ENCODE measurements around the gene CCDC63. TPM values are rescaled to one million over a fixed set of nuclear protein-coding genes. Genes with fewer than 3 reads are reported as not detected.
"Not testable (repeated sequence)": the region's sequence is repeated elsewhere in the genome, so short reads cannot be mapped to it uniquely, and the experiment has no call there.

Gene CCDC63
- total RNA-seq, 3 donors from 2014 or later, result not detected

DNA sequence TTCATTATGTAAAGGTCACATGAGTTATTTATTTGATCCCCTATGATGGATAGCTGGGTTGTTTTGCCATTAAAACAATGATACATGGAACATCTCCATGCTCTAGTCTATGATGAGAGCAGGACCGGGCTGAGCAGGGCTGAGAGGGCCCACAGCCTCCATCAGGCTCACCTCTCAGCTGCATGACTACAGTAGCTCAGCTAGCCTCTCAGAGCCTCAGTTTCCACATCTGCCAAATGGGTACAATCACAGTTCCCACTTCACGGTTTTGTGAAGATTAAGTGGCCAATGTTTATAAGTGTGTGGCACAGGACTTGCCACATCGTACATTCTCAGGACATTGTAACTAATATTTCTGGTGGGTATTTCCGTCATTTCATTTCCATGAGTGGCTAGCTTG lies 93.5 kb downstream of the CCDC63 start:
- Histone ChIP-seq H3K4me1 (no peaks in the 10 kb centered on the region), H3K4me3 (no peak overlapping the region), H3K27me3 (peaks cover 0 to 10% of the 10 kb centered on the region in 2 donors), H3K36me3 (no peaks in the 10 kb centered on the region), H3K9me3 (peaks cover 0 to 7% of the 10 kb centered on the region in 2 donors), H3K27ac (no peak overlapping the region)
- TF ChIP-seq CTCF (IDR thresholded peaks at IDR 0.05), result no peak
- TF ChIP-seq POLR2A (IDR thresholded peaks at IDR 0.05), result no peak
- TF ChIP-seq POLR2AphosphoS5 (IDR thresholded peaks at IDR 0.05), result no peak
- DNase-seq (ENCODE audit: low spot score in 2 of 2), result no peak
- intact Hi-C loops (cut with DNase I; ENCODE audit: low total_unique reads), result no loop called here

- intact Hi-C loops (cut with DNase I; ENCODE audit: low total_unique reads), result no loop called here
- TF ChIP-seq POLR2A (IDR thresholded peaks at IDR 0.05) (no peak), POLR2AphosphoS5 (IDR thresholded peaks at IDR 0.05) (no peak), CTCF (IDR thresholded peaks at IDR 0.05) (no peak)
- DNase-seq (ENCODE audit: low spot score in 2 of 2), result no peak
- H3K9me3 ChIP-seq, result peaks cover 0 to 14% of the 10 kb centered on the region in 2 donors
- no peaks in the 10 kb centered on the region for H3K36me3 ChIP-seq
- H3K27me3 ChIP-seq, result peaks cover 0 to 6% of the 10 kb centered on the region in 2 donors
- no peaks in the 10 kb centered on the region for H3K4me1 ChIP-seq
- H3K27ac ChIP-seq, result no peak overlapping the region
- no peak overlapping the region for H3K4me3 ChIP-seq
Measured at GRCh38 chr12:110940933-110941332, 94.1 kb downstream of the CCDC63 start.

DNA sequence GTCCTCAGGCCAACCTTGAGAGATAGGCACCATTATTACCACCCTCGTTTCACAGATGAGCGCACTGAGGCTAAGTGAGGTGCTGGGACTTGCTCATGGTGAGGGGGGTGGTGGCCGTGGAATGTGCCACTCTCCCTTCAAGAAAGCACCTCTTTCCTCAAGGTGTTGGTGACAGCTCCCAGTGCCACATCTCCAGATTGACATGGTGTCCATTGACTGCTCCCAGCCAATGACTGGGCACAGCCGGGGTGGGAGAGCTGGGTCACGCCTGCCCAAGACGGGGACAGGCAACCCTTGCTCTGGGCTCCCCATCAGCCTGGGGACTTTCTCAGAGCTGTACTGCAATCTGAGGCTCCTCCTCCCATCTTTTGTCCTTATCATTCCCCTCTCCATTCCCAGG lies 94.6 kb downstream of the CCDC63 start:
- H3K27me3 ChIP-seq, result peaks cover 0 to 6% of the 10 kb centered on the region in 2 donors
- H3K4me1 ChIP-seq, result no peaks in the 10 kb centered on the region
- H3K9me3 ChIP-seq, result peaks cover 2 to 18% of the 10 kb centered on the region in 2 donors
- H3K36me3 ChIP-seq, result no peaks in the 10 kb centered on the region
- no peak for DNase-seq (ENCODE audit: low spot score in 2 of 2)
- intact Hi-C loops (cut with DNase I; ENCODE audit: low total_unique reads), result no loop called here
- no peak overlapping the region for H3K27ac ChIP-seq
- H3K4me3 ChIP-seq, result no peak overlapping the region
- no peak for TF ChIP-seq CTCF (IDR thresholded peaks at IDR 0.05)
- no peak for TF ChIP-seq POLR2A (IDR thresholded peaks at IDR 0.05)
- no peak for TF ChIP-seq POLR2AphosphoS5 (IDR thresholded peaks at IDR 0.05)

- no peaks in the 10 kb centered on the region for H3K36me3 ChIP-seq
- no peak overlapping the region for H3K27ac ChIP-seq
- H3K27me3 ChIP-seq, result peaks cover 0 to 6% of the 10 kb centered on the region in 2 donors
- H3K4me3 ChIP-seq, result no peak overlapping the region
- DNase-seq (ENCODE audit: low spot score in 2 of 2), result no peak
- TF ChIP-seq POLR2A (IDR thresholded peaks at IDR 0.05), result no peak
- no peak for TF ChIP-seq CTCF (IDR thresholded peaks at IDR 0.05)
- no peak for TF ChIP-seq POLR2AphosphoS5 (IDR thresholded peaks at IDR 0.05)
- H3K4me1 ChIP-seq, result no peaks in the 10 kb centered on the region
- H3K9me3 ChIP-seq, result peaks cover 14 to 30% of the 10 kb centered on the region in 2 donors
- intact Hi-C loops (cut with DNase I; ENCODE audit: low total_unique reads), result no loop called here
Measured at GRCh38 chr12:110943373-110943772, 96.6 kb downstream of the CCDC63 start.

DNA sequence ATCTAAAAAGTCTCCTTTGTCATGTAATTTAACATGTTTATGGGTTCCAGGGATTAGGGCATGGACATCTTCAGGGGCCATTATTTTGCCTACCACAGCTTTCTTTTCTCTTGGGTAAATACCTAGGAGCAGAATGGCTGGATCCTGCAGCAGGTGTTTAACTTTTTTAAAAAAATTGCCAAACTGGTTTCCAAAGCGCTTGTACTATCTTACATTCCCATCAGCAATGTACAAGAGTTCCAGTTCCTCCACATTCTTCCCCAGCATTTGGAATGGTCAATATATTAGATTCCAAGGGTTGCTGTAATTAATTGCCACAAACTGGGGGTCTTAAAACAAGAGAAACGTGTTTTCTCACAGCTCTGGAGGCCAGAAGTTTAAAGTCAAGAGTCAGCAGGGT lies 101.3 kb downstream of the CCDC63 start:
- H3K9me3 ChIP-seq, result peaks cover 16 to 30% of the 10 kb centered on the region in 2 donors
- DNase-seq (ENCODE audit: low spot score in 2 of 2), result no peak
- no peak overlapping the region for H3K27ac ChIP-seq
- no peak for TF ChIP-seq POLR2A (IDR thresholded peaks at IDR 0.05)
- TF ChIP-seq POLR2AphosphoS5 (IDR thresholded peaks at IDR 0.05), result no peak
- no peak for TF ChIP-seq CTCF (IDR thresholded peaks at IDR 0.05)
- no peak overlapping the region for H3K4me3 ChIP-seq
- H3K4me1 ChIP-seq, result no peaks in the 10 kb centered on the region
- H3K27me3 ChIP-seq, result no peaks in the 10 kb centered on the region
- intact Hi-C loops (cut with DNase I; ENCODE audit: low total_unique reads), result no loop called here
- no peaks in the 10 kb centered on the region for H3K36me3 ChIP-seq

- H3K4me3 ChIP-seq; H3K36me3 ChIP-seq; H3K4me1 ChIP-seq; H3K27ac ChIP-seq; DNase-seq (ENCODE audit: low spot score in 2 of 2); intact Hi-C loops (cut with DNase I; ENCODE audit: low total_unique reads); H3K27me3 ChIP-seq: not testable (repeated sequence)
- H3K9me3 ChIP-seq, result peaks cover 16 to 25% of the 10 kb centered on the region in 2 donors
Measured at GRCh38 chr12:110950466-110950865, 103.7 kb downstream of the CCDC63 start.

DNA sequence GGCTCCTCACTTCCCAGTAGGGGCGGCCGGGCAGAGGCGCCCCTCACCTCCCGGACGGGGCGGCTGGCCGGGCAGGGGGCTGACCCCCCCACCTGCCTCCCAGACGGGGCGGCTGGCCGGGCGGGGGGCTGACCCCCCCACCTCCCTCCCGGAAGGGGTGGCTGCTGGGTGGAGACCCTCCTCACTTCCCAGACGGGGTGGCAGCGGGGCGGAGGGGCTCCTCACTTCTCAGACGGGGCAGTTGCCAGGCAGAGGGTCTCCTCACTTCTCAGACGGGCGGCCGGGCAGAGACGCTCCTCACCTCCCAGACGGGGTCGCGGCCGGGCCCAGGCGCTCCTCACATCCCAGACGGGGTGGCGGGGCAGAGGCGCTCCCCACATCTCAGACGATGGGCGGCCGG lies 104.1 kb downstream of the CCDC63 start:
- DNase-seq (ENCODE audit: low spot score in 2 of 2); H3K27ac ChIP-seq; H3K4me3 ChIP-seq; H3K27me3 ChIP-seq; H3K36me3 ChIP-seq; intact Hi-C loops (cut with DNase I; ENCODE audit: low total_unique reads); H3K4me1 ChIP-seq: not testable (repeated sequence)
- peaks cover 16 to 21% of the 10 kb centered on the region in 2 donors for H3K9me3 ChIP-seq

Measured in breast epithelium (tissue), 4 donors.